Neural cell (in vitro differentiated cells): Measurements from ENCODE around the gene MYEOV.

Source experiments
- EP300 ChIP-seq: fragments of 450-650 bp; conservative IDR thresholded peaks from 2 replicates; pipeline ENCODE4 v1.6.1; 2014; ENCODE audit warnings: antibody characterized with exemption, mild to moderate bottlenecking, moderate library complexity; ENCODE audit not compliant: poor library complexity, severe bottlenecking
- EZH2 ChIP-seq: fragments of 200-600, 300-800 bp; shearing (Covaris generic), sonication (generic); IDR thresholded peaks from 2 replicates; pipeline ENCODE4 v1.6.1; 2014; ENCODE audit warnings: antibody characterized with exemption, low read length, borderline replicate concordance, mild to moderate bottlenecking; ENCODE audit not compliant: insufficient read depth, poor library complexity, severe bottlenecking
- MXI1 ChIP-seq: fragments of 450-650 bp; conservative IDR thresholded peaks from 2 replicates; pipeline ENCODE4 v1.6.1; 2014; ENCODE audit warnings: antibody characterized with exemption, mild to moderate bottlenecking; ENCODE audit not compliant: poor library complexity, severe bottlenecking
- POLR2AphosphoS5 ChIP-seq: IDR thresholded peaks from 2 replicates; pipeline ENCODE4 v1.6.1; 2012
- RAD21 ChIP-seq: fragments of 450-650 bp; conservative IDR thresholded peaks from 2 replicates; pipeline ENCODE4 v1.6.1; 2014; ENCODE audit warnings: antibody characterized with exemption, mild to moderate bottlenecking, moderate library complexity
- SMC3 ChIP-seq: fragments of 450-650 bp; conservative IDR thresholded peaks from 2 replicates; pipeline ENCODE4 v1.6.1; 2014; ENCODE audit warnings: antibody characterized with exemption, mild to moderate bottlenecking, moderate library complexity; ENCODE audit not compliant: poor library complexity
- TAF1 ChIP-seq: IDR thresholded peaks from 2 replicates; pipeline ENCODE4 v1.6.1; 2012; ENCODE audit warnings: low read depth
- TF ChIP-seq, protein P1 (sequence below): fragments of 450-650 bp; IDR thresholded peaks from 2 replicates; pipeline ENCODE4 v1.5.1; 2014; ENCODE audit warnings: antibody characterized with exemption, mild to moderate bottlenecking, moderate library complexity; ENCODE audit not compliant: poor library complexity, severe bottlenecking
- TF ChIP-seq, protein P2 (sequence below): IDR thresholded peaks from 2 replicates; pipeline ENCODE4 v1.6.1; 2012; ENCODE audit warnings: borderline replicate concordance

DNA sequence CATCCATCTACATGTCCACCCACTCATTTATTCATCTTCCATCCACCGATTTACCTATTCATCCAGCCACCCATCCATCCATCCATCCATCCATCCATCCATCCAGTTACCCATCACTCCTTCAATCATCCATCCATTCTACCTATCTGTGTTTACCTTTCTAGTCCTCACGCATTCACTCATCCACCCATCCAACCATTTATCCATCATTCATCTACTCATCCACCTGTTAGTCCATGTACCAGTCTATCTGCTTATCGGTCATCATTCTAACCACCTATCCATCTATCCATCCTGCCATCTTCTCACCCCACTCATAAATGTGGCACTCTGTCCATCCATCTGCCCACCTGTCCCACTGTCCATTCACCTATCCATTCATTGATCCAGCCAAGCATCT, 21.9 kb upstream of the MYEOV start:
- TF ChIP-seq, protein P1, sequence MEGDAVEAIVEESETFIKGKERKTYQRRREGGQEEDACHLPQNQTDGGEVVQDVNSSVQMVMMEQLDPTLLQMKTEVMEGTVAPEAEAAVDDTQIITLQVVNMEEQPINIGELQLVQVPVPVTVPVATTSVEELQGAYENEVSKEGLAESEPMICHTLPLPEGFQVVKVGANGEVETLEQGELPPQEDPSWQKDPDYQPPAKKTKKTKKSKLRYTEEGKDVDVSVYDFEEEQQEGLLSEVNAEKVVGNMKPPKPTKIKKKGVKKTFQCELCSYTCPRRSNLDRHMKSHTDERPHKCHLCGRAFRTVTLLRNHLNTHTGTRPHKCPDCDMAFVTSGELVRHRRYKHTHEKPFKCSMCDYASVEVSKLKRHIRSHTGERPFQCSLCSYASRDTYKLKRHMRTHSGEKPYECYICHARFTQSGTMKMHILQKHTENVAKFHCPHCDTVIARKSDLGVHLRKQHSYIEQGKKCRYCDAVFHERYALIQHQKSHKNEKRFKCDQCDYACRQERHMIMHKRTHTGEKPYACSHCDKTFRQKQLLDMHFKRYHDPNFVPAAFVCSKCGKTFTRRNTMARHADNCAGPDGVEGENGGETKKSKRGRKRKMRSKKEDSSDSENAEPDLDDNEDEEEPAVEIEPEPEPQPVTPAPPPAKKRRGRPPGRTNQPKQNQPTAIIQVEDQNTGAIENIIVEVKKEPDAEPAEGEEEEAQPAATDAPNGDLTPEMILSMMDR, result no peak
- TF ChIP-seq SMC3 (no peak), MXI1 (no peak), EZH2 (no peak), TAF1 (no peak), EP300 (no peak), RAD21 (no peak), POLR2AphosphoS5 (no peak)
- TF ChIP-seq, protein P2, sequence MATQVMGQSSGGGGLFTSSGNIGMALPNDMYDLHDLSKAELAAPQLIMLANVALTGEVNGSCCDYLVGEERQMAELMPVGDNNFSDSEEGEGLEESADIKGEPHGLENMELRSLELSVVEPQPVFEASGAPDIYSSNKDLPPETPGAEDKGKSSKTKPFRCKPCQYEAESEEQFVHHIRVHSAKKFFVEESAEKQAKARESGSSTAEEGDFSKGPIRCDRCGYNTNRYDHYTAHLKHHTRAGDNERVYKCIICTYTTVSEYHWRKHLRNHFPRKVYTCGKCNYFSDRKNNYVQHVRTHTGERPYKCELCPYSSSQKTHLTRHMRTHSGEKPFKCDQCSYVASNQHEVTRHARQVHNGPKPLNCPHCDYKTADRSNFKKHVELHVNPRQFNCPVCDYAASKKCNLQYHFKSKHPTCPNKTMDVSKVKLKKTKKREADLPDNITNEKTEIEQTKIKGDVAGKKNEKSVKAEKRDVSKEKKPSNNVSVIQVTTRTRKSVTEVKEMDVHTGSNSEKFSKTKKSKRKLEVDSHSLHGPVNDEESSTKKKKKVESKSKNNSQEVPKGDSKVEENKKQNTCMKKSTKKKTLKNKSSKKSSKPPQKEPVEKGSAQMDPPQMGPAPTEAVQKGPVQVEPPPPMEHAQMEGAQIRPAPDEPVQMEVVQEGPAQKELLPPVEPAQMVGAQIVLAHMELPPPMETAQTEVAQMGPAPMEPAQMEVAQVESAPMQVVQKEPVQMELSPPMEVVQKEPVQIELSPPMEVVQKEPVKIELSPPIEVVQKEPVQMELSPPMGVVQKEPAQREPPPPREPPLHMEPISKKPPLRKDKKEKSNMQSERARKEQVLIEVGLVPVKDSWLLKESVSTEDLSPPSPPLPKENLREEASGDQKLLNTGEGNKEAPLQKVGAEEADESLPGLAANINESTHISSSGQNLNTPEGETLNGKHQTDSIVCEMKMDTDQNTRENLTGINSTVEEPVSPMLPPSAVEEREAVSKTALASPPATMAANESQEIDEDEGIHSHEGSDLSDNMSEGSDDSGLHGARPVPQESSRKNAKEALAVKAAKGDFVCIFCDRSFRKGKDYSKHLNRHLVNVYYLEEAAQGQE, result no peak
